HepG2 (cell line): ENCODE data around the gene PTMA. TPM values are rescaled to one million over a fixed set of nuclear protein-coding genes. Genes with fewer than 3 reads are reported as not detected.

ENCODE experiments used
- CBX5 ChIP-seq: sonication (generic); formaldehyde crosslinking; IDR thresholded peaks from 2 replicates; pipeline ENCODE4 v1.4.0; 2020; ENCODE audit warnings: missing genetic modification reagents, borderline replicate concordance
- DRAP1 ChIP-seq: IDR thresholded peaks from 2 replicates; pipeline ENCODE4 v1.6.1; 2016; ENCODE audit warnings: missing genetic modification reagents, missing compliant biosample characterization
- GABPB1 ChIP-seq: IDR thresholded peaks from 2 replicates; pipeline ENCODE4 v1.6.1; 2016; ENCODE audit warnings: mild to moderate bottlenecking, missing genetic modification reagents, moderate library complexity, missing compliant biosample characterization
- HMGXB4 ChIP-seq, 2 experiments: sonication (generic) in 1 of 2; formaldehyde crosslinking in 1 of 2; IDR thresholded peaks; 2 replicates each; pipeline versions ENCODE4 v1.4.0 to v1.6.1; 2018 to 2020; ENCODE audit warnings: missing genetic modification reagents in 2 of 2, borderline replicate concordance in 1 of 2, low read depth in 1 of 2, mild to moderate bottlenecking in 1 of 2, missing biosample characterization in 1 of 2
- NONO ChIP-seq, 2 experiments: fragments of 450-650 bp in 1 of 2; sonication (generic) in 1 of 2; formaldehyde crosslinking in 1 of 2; IDR thresholded peaks in 1 of 2; conservative IDR thresholded peaks in 1 of 2; 2 replicates each; pipeline versions ENCODE4 v1.6.1 to v1.8.0; 2017 to 2022; ENCODE audit warnings: mild to moderate bottlenecking in 1 of 2, missing genetic modification reagents in 1 of 2, moderate library complexity in 1 of 2
- PHF8 ChIP-seq: sonication (generic); formaldehyde crosslinking; IDR thresholded peaks from 2 replicates; pipeline ENCODE4 v1.5.0; 2020; ENCODE audit warnings: missing genetic modification reagents
- SRY ChIP-seq: sonication (generic); formaldehyde crosslinking; IDR thresholded peaks from 2 replicates; pipeline ENCODE4 v1.8.0; 2022; ENCODE audit warnings: mild to moderate bottlenecking, missing genetic modification reagents
- STAG1 ChIP-seq: sonication (generic); formaldehyde crosslinking; IDR thresholded peaks from 2 replicates; pipeline ENCODE4 v1.4.0; 2020; ENCODE audit warnings: missing genetic modification reagents
- ZFP62 ChIP-seq: sonication (generic); formaldehyde crosslinking; IDR thresholded peaks from 2 replicates; pipeline ENCODE4 v1.4.0; 2020; ENCODE audit warnings: missing genetic modification reagents
- ZKSCAN8 ChIP-seq: IDR thresholded peaks from 2 replicates; pipeline ENCODE4 v1.6.1; 2016; ENCODE audit warnings: borderline replicate concordance, missing genetic modification reagents, missing compliant biosample characterization
- ZNF205 ChIP-seq: IDR thresholded peaks from 2 replicates; pipeline ENCODE4 v1.6.1; 2018; ENCODE audit warnings: missing biosample characterization, missing genetic modification reagents
- ZNF263 ChIP-seq: sonication (generic); formaldehyde crosslinking; IDR thresholded peaks from 2 replicates; pipeline ENCODE4 v1.4.0; 2020; ENCODE audit warnings: missing genetic modification reagents
- ZNF501 ChIP-seq: sonication (generic); formaldehyde crosslinking; IDR thresholded peaks from 2 replicates; pipeline ENCODE4 v1.5.1; 2020; ENCODE audit warnings: mild to moderate bottlenecking, moderate library complexity, missing genetic modification reagents
- ZNF512B ChIP-seq: sonication (generic); formaldehyde crosslinking; IDR thresholded peaks from 2 replicates; pipeline ENCODE4 v1.5.1; 2020; ENCODE audit warnings: missing genetic modification reagents, mild to moderate bottlenecking, borderline replicate concordance
- ZNF572 ChIP-seq: sonication (generic); formaldehyde crosslinking; IDR thresholded peaks from 2 replicates; pipeline ENCODE4 v1.5.1; 2020; ENCODE audit warnings: mild to moderate bottlenecking, missing genetic modification reagents
- ZNF776 ChIP-seq: sonication (generic); formaldehyde crosslinking; IDR thresholded peaks from 2 replicates; pipeline ENCODE4 v1.4.0; 2020; ENCODE audit warnings: mild to moderate bottlenecking, missing genetic modification reagents
- polyA plus RNA-seq, 8 experiments: library from polyadenylated mRNA; depleted of rRNA in 3 of 8; stranded (reverse) in 7 of 8; unstranded in 1 of 8; fragments of >200 nt; fragmentation: Illumina TruSeq in 4 of 8; extraction: Trizol in 4 of 8; gene quantifications; 2 replicates each; pipeline versions ENCODE4 v1.2.1 to v1.2.3, GENCODE V29; 2011 to 2016; ENCODE audit warnings: low read depth in 4 of 8, missing spikeins in 1 of 8, mixed read lengths in 1 of 8; ENCODE audit not compliant: insufficient read depth in 1 of 8
- total RNA-seq, 5 experiments: library from RNA; depleted of rRNA; stranded (reverse); fragments of >200 nt; fragmentation: Illumina TruSeq; extraction: Trizol; gene quantifications; 2 replicates each; pipeline ENCODE4 v1.2.3, GENCODE V29; 2016; ENCODE audit warnings: low read depth in 1 of 5
- TF ChIP-seq, protein P1 (sequence below): sonication (generic); formaldehyde crosslinking; IDR thresholded peaks from 2 replicates; pipeline ENCODE4 v1.4.0; 2020; ENCODE audit warnings: missing genetic modification reagents
- TF ChIP-seq, protein P2 (sequence below): sonication (generic); formaldehyde crosslinking; IDR thresholded peaks from 2 replicates; pipeline ENCODE4 v1.9.0; 2021; ENCODE audit warnings: missing genetic modification reagents, mild to moderate bottlenecking, borderline replicate concordance

PTMA gene
- total and polyA plus RNA-seq, 2 of the 13 experiments (the other 11 are each of a cell fraction or from before 2014, with no cell fraction given): 190 to 1,086 TPM

DNA sequence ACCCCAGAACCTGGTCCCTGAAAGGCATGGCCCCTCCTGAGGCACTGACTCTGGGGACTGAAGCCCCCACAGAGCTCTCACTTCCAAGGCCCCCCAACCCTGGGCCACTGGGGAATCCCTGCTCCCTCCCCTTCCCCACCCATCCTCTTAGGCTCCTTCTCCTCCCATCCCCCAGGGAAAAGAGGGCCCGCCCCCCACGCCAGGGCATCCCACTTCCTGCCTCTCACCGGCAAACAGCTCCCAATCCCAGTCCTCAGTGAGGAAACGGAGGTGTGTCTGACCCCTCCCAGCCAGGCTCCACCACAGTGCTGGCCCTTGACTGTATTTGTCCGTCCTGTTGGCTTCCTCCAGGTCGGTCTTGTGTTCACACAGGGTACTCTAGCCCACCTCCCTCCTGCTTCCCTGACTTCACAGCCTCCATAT, 35.0 kb upstream of the PTMA start (continued):
- TF ChIP-seq, protein P1, sequence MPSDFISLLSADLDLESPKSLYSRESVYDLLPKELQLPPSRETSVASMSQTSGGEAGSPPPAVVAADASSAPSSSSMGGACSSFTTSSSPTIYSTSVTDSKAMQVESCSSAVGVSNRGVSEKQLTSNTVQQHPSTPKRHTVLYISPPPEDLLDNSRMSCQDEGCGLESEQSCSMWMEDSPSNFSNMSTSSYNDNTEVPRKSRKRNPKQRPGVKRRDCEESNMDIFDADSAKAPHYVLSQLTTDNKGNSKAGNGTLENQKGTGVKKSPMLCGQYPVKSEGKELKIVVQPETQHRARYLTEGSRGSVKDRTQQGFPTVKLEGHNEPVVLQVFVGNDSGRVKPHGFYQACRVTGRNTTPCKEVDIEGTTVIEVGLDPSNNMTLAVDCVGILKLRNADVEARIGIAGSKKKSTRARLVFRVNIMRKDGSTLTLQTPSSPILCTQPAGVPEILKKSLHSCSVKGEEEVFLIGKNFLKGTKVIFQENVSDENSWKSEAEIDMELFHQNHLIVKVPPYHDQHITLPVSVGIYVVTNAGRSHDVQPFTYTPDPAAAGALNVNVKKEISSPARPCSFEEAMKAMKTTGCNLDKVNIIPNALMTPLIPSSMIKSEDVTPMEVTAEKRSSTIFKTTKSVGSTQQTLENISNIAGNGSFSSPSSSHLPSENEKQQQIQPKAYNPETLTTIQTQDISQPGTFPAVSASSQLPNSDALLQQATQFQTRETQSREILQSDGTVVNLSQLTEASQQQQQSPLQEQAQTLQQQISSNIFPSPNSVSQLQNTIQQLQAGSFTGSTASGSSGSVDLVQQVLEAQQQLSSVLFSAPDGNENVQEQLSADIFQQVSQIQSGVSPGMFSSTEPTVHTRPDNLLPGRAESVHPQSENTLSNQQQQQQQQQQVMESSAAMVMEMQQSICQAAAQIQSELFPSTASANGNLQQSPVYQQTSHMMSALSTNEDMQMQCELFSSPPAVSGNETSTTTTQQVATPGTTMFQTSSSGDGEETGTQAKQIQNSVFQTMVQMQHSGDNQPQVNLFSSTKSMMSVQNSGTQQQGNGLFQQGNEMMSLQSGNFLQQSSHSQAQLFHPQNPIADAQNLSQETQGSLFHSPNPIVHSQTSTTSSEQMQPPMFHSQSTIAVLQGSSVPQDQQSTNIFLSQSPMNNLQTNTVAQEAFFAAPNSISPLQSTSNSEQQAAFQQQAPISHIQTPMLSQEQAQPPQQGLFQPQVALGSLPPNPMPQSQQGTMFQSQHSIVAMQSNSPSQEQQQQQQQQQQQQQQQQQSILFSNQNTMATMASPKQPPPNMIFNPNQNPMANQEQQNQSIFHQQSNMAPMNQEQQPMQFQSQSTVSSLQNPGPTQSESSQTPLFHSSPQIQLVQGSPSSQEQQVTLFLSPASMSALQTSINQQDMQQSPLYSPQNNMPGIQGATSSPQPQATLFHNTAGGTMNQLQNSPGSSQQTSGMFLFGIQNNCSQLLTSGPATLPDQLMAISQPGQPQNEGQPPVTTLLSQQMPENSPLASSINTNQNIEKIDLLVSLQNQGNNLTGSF (CRISPR knock-in tag): no peak
- TF ChIP-seq ZNF776 (CRISPR knock-in tag) (no peak), ZNF205 (no peak), CBX5 (no peak), GABPB1 (CRISPR knock-in tag) (peak; percentile 72), SRY (CRISPR knock-in tag) (no peak), ZNF572 (CRISPR knock-in tag) (no peak), ZNF263 (CRISPR knock-in tag) (no peak), PHF8 (CRISPR knock-in tag) (no peak), NONO (IDR thresholded peaks at IDR 0.05) (no peak), NONO (CRISPR knock-in tag; conservative IDR thresholded peaks at IDR 0.05) (no peak), ZNF501 (no peak), ZNF512B (no peak), STAG1 (CRISPR knock-in tag) (no peak), HMGXB4 (CRISPR knock-in tag; IDR thresholded peaks at IDR 0.05; ENCODE audit: borderline replicate concordance in 1 of 2, low read depth in 1 of 2) (0 out of 4 replicates have a peak, but pooled peaks of 1 of the 2 experiments have one; percentile 3), DRAP1 (CRISPR knock-in tag) (peak; percentile 21; the same call in 1 of the 2 replicates), ZFP62 (CRISPR knock-in tag) (no peak), ZKSCAN8 (CRISPR knock-in tag) (no peak)
- TF ChIP-seq, protein P2, sequence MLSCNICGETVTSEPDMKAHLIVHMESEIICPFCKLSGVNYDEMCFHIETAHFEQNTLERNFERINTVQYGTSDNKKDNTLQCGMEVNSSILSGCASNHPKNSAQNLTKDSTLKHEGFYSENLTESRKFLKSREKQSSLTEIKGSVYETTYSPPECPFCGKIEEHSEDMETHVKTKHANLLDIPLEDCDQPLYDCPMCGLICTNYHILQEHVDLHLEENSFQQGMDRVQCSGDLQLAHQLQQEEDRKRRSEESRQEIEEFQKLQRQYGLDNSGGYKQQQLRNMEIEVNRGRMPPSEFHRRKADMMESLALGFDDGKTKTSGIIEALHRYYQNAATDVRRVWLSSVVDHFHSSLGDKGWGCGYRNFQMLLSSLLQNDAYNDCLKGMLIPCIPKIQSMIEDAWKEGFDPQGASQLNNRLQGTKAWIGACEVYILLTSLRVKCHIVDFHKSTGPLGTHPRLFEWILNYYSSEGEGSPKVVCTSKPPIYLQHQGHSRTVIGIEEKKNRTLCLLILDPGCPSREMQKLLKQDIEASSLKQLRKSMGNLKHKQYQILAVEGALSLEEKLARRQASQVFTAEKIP (CRISPR knock-in tag): no peak
